Measurements from ENCODE around the gene P3H1. TPM values are rescaled to one million over a fixed set of nuclear protein-coding genes. Genes with fewer than 3 reads are reported as not detected.
"Not testable (repeated sequence)": the region's sequence is repeated elsewhere in the genome, so short reads cannot be mapped to it uniquely, and the experiment has no call there.

Gene P3H1
- total RNA-seq, 2 donors from 2014 or later = 21.0 to 52.1 TPM

- TF ChIP-seq CTCF (IDR thresholded peaks at IDR 0.05) (no peak), POLR2AphosphoS5 (IDR thresholded peaks at IDR 0.05) (no peak), POLR2A (IDR thresholded peaks at IDR 0.05) (no peak)
- Histone ChIP-seq H3K27me3 (replicated peaks; ENCODE audit: insufficient read depth) (no peaks in the 10 kb centered on the region), H3K4me3 (no peak overlapping the region), H3K9me3 (no peaks in the 10 kb centered on the region), H3K36me3 (no peaks in the 10 kb centered on the region), H3K27ac (no peak overlapping the region), H3K4me1 (replicated peaks) (no peaks in the 10 kb centered on the region)
- 93% methylated on average over 6 of the region's 6 CpGs for WGBS
- no peak for DNase-seq (ENCODE audit: low spot score)
- intact Hi-C loops (cut with DNase I) = no loop called here
These were observed 14.5 kb downstream of the P3H1 start for GRCh38 chr1:42752284-42752683.

GRCh38 chr1:42751511-42752070 lies 15.2 kb downstream of the P3H1 start:
- H3K27ac ChIP-seq; DNase-seq (ENCODE audit: low spot score); H3K9me3 ChIP-seq; H3K27me3 ChIP-seq (replicated peaks; ENCODE audit: insufficient read depth); H3K4me1 ChIP-seq (replicated peaks); intact Hi-C loops (cut with DNase I); H3K4me3 ChIP-seq; H3K36me3 ChIP-seq: not testable (repeated sequence)
- WGBS = 85% methylated on average over 8 of the region's 8 CpGs

GRCh38 chr1:42750041-42750440 lies 16.8 kb downstream of the P3H1 start:
- H3K36me3 ChIP-seq = no peaks in the 10 kb centered on the region
- H3K27ac ChIP-seq = no peak overlapping the region
- WGBS = 95% methylated on average over 12 of the region's 12 CpGs
- no peaks in the 10 kb centered on the region for H3K4me1 ChIP-seq (replicated peaks)
- no peaks in the 10 kb centered on the region for H3K27me3 ChIP-seq (replicated peaks; ENCODE audit: insufficient read depth)
- intact Hi-C loops (cut with DNase I) = no loop called here
- no peak for DNase-seq (ENCODE audit: low spot score)
- H3K9me3 ChIP-seq = no peaks in the 10 kb centered on the region
- no peak for TF ChIP-seq POLR2A (IDR thresholded peaks at IDR 0.05)
- TF ChIP-seq CTCF (IDR thresholded peaks at IDR 0.05) = no peak
- no peak for TF ChIP-seq POLR2AphosphoS5 (IDR thresholded peaks at IDR 0.05)
- no peak overlapping the region for H3K4me3 ChIP-seq

GRCh38 chr1:42748461-42749410 lies 18.1 kb downstream of the P3H1 start:
- no peak overlapping the region for H3K27ac ChIP-seq
- H3K4me3 ChIP-seq = no peak overlapping the region
- intact Hi-C loops (cut with DNase I) = loop anchor here (5.0 kb wide), 1 partner anchor 171 kb away; no protein-coding TSS in a partner anchor
- H3K36me3 ChIP-seq = no peaks in the 10 kb centered on the region
- TF ChIP-seq POLR2A (IDR thresholded peaks at IDR 0.05) (no peak), CTCF (IDR thresholded peaks at IDR 0.05) (no peak), POLR2AphosphoS5 (IDR thresholded peaks at IDR 0.05) (no peak)
- no peaks in the 10 kb centered on the region for H3K4me1 ChIP-seq (replicated peaks)
- no peak for DNase-seq (ENCODE audit: low spot score)
- no peaks in the 10 kb centered on the region for H3K27me3 ChIP-seq (replicated peaks; ENCODE audit: insufficient read depth)
- 79% methylated on average over 14 of the region's 14 CpGs for WGBS
- no peaks in the 10 kb centered on the region for H3K9me3 ChIP-seq

- no peaks in the 10 kb centered on the region for H3K9me3 ChIP-seq
- TF ChIP-seq POLR2AphosphoS5 (IDR thresholded peaks at IDR 0.05) (no peak), POLR2A (IDR thresholded peaks at IDR 0.05) (no peak), CTCF (IDR thresholded peaks at IDR 0.05) (no peak)
- H3K27ac ChIP-seq = no peak overlapping the region
- no peaks in the 10 kb centered on the region for H3K36me3 ChIP-seq
- 81% methylated on average over 10 of the region's 10 CpGs for WGBS
- no peaks in the 10 kb centered on the region for H3K4me1 ChIP-seq (replicated peaks)
- H3K27me3 ChIP-seq (replicated peaks; ENCODE audit: insufficient read depth) = no peaks in the 10 kb centered on the region
- intact Hi-C loops (cut with DNase I) = loop anchor here (5.0 kb wide), 1 partner anchor 171 kb away; no protein-coding TSS in a partner anchor
- no peak for DNase-seq (ENCODE audit: low spot score)
- H3K4me3 ChIP-seq = no peak overlapping the region
These were observed 18.8 kb downstream of the P3H1 start for GRCh38 chr1:42748021-42748420.

Measured in prostate gland (tissue), 2 donors.